Fibroblast of mammary gland (primary cell): ENCODE data around the gene BCR.
A peak's percentile ranks its signal among the peaks of the same experiment; 100 is the strongest.

Source experiments
- DNase-seq: peaks from one replicate; pipeline ENCODE4 v3.0.0-alpha.2; 2010; ENCODE audit warnings: low read depth
- H3K4me3 ChIP-seq: 2 replicates; pipeline ENCODE4 v1.5.1; 2011; ENCODE audit warnings: low read depth, mild to moderate bottlenecking, low read length, moderate library complexity; ENCODE audit not compliant: control insufficient read depth
- TF ChIP-seq, protein P1 (sequence below): conservative IDR thresholded peaks from 2 replicates; pipeline ENCODE4 v1.5.1; 2011; ENCODE audit warnings: low read depth, low read length, inconsistent platforms; ENCODE audit not compliant: control insufficient read depth, insufficient read depth

The BCR gene

DNA sequence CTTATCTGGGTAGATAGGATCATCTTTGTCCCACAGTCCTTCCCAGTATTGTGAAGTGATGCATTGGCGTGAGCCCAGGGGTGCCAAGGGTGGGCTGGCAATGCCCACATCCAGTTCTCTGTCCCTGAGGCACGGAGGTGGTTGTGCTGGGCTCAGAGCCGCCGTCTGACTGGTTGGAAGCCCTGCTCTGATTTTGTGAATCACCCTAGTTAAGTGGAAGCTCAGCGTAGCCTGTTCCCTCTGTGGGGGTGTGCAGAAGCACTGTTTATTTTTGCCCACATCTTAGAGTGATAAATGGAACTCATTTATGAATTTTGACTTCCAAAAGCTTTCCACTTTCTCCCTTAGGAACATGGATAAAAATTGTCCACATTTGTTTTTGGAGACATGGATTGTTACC is 13.6 kb downstream of the BCR start:
- peak; percentile 42 for DNase-seq
- H3K4me3 ChIP-seq: no peak overlapping the region
- TF ChIP-seq, protein P1, sequence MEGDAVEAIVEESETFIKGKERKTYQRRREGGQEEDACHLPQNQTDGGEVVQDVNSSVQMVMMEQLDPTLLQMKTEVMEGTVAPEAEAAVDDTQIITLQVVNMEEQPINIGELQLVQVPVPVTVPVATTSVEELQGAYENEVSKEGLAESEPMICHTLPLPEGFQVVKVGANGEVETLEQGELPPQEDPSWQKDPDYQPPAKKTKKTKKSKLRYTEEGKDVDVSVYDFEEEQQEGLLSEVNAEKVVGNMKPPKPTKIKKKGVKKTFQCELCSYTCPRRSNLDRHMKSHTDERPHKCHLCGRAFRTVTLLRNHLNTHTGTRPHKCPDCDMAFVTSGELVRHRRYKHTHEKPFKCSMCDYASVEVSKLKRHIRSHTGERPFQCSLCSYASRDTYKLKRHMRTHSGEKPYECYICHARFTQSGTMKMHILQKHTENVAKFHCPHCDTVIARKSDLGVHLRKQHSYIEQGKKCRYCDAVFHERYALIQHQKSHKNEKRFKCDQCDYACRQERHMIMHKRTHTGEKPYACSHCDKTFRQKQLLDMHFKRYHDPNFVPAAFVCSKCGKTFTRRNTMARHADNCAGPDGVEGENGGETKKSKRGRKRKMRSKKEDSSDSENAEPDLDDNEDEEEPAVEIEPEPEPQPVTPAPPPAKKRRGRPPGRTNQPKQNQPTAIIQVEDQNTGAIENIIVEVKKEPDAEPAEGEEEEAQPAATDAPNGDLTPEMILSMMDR: no peak

DNA sequence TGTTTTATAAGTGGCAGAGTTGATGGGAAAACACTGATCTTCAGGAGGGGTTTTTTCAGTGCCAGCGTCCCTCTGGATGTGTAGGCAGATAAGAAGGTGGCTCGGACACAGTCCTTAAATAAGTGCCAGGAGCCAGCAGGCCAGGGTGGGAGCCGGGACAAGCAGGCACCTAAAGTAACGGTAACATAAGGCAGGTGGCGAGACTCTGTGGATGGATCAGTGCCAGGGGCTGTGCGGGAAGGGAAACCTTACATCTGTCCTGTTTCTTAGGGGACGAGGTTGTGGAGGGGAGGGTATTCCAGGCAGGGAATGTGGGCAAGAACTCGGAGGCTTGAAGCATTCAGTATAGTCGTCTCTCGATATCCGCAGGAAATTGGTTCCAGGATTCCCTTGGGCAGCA is 15.9 kb downstream of the BCR start:
- H3K4me3 ChIP-seq: no peak overlapping the region
- TF ChIP-seq, protein P1: no peak
- DNase-seq: no peak

DNA sequence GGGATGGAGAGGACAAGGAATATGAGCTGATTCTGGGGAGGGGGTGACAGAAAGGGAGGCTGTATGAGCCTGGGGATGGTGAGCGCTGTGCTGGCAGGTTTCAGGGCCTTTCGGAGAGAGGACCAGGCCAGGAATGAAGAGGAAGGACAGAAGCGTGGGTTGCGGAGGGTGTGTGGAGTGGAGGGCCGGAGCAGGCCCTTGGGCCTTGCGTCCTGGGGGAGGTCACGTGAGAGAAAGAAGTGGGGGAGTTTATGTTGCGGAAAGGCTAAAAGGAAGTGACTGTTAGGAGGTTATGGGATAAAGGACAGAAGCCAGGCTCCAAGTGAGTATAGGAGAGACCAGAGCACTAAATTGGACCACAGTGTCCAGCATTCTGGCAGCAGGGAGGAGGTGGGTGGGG is 17.5 kb downstream of the BCR start:
- TF ChIP-seq, protein P1: no peak
- no peak for DNase-seq
- no peak overlapping the region for H3K4me3 ChIP-seq

DNA sequence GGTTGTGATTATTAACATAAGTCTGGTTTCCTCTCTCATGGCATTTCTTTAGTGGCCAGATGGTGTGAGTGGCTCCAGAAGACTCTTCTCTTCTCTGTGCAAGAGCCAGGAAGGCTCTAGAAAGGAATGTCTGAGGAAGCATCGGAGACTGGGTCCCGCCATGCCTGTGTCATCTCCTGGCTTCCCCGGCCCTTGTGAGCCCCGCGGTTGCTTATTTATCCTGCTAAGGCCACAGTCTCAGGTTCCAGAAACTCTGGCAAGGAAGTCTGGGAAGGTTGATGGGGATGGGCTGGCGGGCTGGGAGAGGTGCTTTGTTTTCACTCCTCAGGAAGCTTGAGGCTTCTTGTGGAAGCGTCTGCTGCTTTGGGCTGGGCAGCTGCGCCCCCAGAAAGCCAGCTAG is 18.9 kb downstream of the BCR start:
- no peak for DNase-seq
- TF ChIP-seq, protein P1: no peak
- no peak overlapping the region for H3K4me3 ChIP-seq

DNA sequence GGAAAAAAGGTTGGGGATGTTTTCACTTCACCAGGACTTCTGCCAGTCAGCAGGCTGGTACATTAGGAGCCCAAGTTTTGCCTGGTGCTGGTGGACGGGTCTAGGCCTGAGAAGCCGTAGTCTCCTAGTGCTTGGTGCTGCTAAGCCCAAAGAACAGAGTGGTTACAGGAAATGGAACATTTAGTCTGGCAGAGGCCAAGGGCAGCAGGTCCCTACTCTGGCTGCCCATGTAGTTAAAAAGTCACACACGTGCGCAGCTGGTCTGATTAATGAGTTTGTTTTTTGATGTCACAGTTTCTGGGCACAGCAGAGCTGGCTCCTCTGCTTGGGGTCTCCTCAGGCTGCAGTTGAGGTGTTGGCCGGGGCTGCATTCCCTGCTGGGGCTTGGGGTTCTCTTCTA is 20.6 kb downstream of the BCR start:
- no peak overlapping the region for H3K4me3 ChIP-seq

DNA sequence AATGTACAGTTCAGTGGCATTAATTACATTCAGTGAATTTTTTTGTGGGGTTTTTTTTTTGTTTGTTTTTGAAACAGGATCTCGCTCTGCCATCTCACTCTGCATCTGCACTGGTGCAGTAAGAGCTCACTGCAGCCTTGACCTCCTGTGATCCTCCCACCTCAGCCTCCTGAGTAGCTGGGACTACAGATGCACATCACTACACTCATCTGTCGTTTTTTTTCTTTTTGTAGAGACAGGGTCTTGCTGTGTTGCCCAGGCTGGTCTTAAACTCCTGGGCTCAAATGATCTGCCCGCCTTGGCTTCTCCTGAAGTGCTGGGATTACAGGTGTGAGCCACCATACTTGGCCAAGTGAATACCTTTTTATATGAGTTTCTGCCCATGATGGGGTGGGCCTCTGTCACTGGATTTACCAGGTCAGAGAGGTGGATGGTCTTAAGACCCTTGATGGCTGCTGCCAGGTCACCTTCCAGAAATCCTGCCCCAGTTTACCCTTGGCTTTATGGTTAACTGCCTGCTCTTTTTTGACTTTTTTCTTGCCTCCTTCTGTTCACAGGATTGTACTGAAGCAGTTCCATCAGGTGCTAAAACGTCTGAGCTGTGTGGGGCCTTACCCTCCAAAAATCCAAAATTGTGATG is 22.6 kb downstream of the BCR start:
- H3K4me3 ChIP-seq: no peak overlapping the region
- TF ChIP-seq, protein P1: no peak
- no peak for DNase-seq

More for the DNA sequence above, 20.6 kb downstream of the BCR start:
- no peak for DNase-seq
- TF ChIP-seq, protein P1: no peak
